IMR-90 (cell line): ENCODE data around the gene TPX2. TPM values are rescaled to one million over a fixed set of nuclear protein-coding genes. Genes with fewer than 3 reads are reported as not detected.

Experiments
- ATAC-seq: fragments of 200-7000 bp; cut with Tn5 transposase; 2 replicates; pipeline ENCODE4 v1.9.1; 2020; ENCODE audit warnings: low read depth, mild to moderate bottlenecking, moderate library complexity
- BruUV-seq: library from RNA; stranded (reverse); fragments of 400-500 nt; replicated peaks from 2 replicates; lab custom pipeline; 2021; lab: Mats Ljungman, UMichigan
- CTCF ChIA-PET: fragments of 300-600 bp; formaldehyde crosslinking; extraction: SDS; loops from one replicate; lab custom pipeline; 2021; ENCODE audit warnings: antibody characterized with exemption; lab: Yijun Ruan, JAX
- POLR2A ChIA-PET: fragments of 300-600 bp; sonication (Branson Sonifier 250); formaldehyde crosslinking; loops from one replicate; lab custom pipeline; 2022; ENCODE audit warnings: antibody characterized with exemption; ENCODE audit not compliant: unreplicated experiment; lab: Charles Lee
- DNase-seq: peaks from one replicate; pipeline ENCODE4 v3.0.0; 2013
- H2AFZ ChIP-seq: replicated peaks from 2 replicates; pipeline ENCODE3; 2013; ENCODE audit warnings: low read length, mild to moderate bottlenecking; ENCODE audit not compliant: poor library complexity
- H2AK5ac ChIP-seq: 2 replicates; pipeline ENCODE4 v1.6.1; 2013; ENCODE audit warnings: low read depth, low read length, inconsistent platforms
- H2AK9ac ChIP-seq: replicated peaks from 2 replicates; pipeline ENCODE3; 2013; ENCODE audit warnings: mild to moderate bottlenecking, low read depth, low read length, moderate library complexity; ENCODE audit not compliant: poor library complexity
- H2BK120ac ChIP-seq: 2 replicates; pipeline ENCODE4 v1.6.1; 2013; ENCODE audit warnings: low read depth, low read length, inconsistent platforms
- H2BK15ac ChIP-seq: 3 replicates; pipeline ENCODE4 v1.6.1; 2013; ENCODE audit warnings: low read depth, low read length, inconsistent platforms
- H2BK20ac ChIP-seq: 2 replicates; pipeline ENCODE4 v1.6.1; 2013; ENCODE audit warnings: low read depth, mild to moderate bottlenecking, inconsistent platforms, low read length, moderate library complexity
- H2BK5ac ChIP-seq: 2 replicates; pipeline ENCODE4 v1.6.1; 2013; ENCODE audit warnings: mild to moderate bottlenecking, low read depth, low read length, inconsistent platforms; ENCODE audit not compliant: poor library complexity, severe bottlenecking
- H3K14ac ChIP-seq: replicated peaks from 2 replicates; pipeline ENCODE4 v1.6.1; 2013; ENCODE audit warnings: low read depth, low read length, inconsistent platforms
- H3K18ac ChIP-seq: 2 replicates; pipeline ENCODE4 v1.6.1; 2013; ENCODE audit warnings: low read depth, low read length, control low read depth
- H3K23ac ChIP-seq: 2 replicates; pipeline ENCODE4 v1.6.1; 2013; ENCODE audit warnings: low read depth, low read length, inconsistent platforms
- H3K27ac ChIP-seq: 2 replicates; pipeline ENCODE4 v1.5.1; 2013; ENCODE audit warnings: mild to moderate bottlenecking, control low read depth, low read length; ENCODE audit not compliant: insufficient read depth
- H3K27me3 ChIP-seq: 2 replicates; pipeline ENCODE4 v1.6.1; 2013; ENCODE audit warnings: low read length; ENCODE audit not compliant: control insufficient read depth, insufficient read depth
- H3K36me3 ChIP-seq: 2 replicates; pipeline ENCODE4 v1.6.1; 2013; ENCODE audit warnings: low read length, mixed read lengths; ENCODE audit not compliant: control insufficient read depth, insufficient read depth
- H3K4ac ChIP-seq: 2 replicates; pipeline ENCODE4 v1.6.1; 2013; ENCODE audit warnings: low read depth, low read length, inconsistent platforms
- H3K4me1 ChIP-seq: 2 replicates; pipeline ENCODE4 v1.6.1; 2013; ENCODE audit warnings: low read length, mixed read lengths; ENCODE audit not compliant: control insufficient read depth, insufficient read depth
- H3K4me2 ChIP-seq: 2 replicates; pipeline ENCODE4 v1.6.1; 2013; ENCODE audit warnings: low read depth, mild to moderate bottlenecking, control low read depth, low read length, moderate library complexity
- H3K4me3 ChIP-seq: 2 replicates; pipeline ENCODE4 v1.5.1; 2013; ENCODE audit warnings: low read depth, mild to moderate bottlenecking, control low read depth, low read length, moderate library complexity; ENCODE audit not compliant: insufficient read depth
- H3K56ac ChIP-seq: 2 replicates; pipeline ENCODE4 v1.6.1; 2013; ENCODE audit warnings: low read length, inconsistent platforms; ENCODE audit not compliant: insufficient read depth; ENCODE audit errors: extremely low read depth
- H3K79me1 ChIP-seq, 2 experiments: 2 replicates each; pipeline ENCODE4 v1.6.1; 2013; ENCODE audit warnings: low read length in 2 of 2, inconsistent platforms in 1 of 2, low read depth in 1 of 2
- H3K9ac ChIP-seq: 2 replicates; pipeline ENCODE4 v1.6.1; 2013; ENCODE audit warnings: low read depth, low read length, control low read depth
- H3K9me1 ChIP-seq: 2 replicates; pipeline ENCODE4 v1.6.1; 2013; ENCODE audit warnings: low read length, inconsistent platforms; ENCODE audit not compliant: insufficient read depth
- H3K9me3 ChIP-seq: 2 replicates; pipeline ENCODE4 v1.6.1; 2013; ENCODE audit warnings: low read length; ENCODE audit not compliant: control insufficient read depth, insufficient read depth
- H4K20me1 ChIP-seq: 2 replicates; pipeline ENCODE4 v1.6.1; 2013; ENCODE audit warnings: low read length, inconsistent platforms; ENCODE audit not compliant: insufficient read depth
- H4K5ac ChIP-seq: 2 replicates; pipeline ENCODE4 v1.6.1; 2013; ENCODE audit warnings: mild to moderate bottlenecking, low read depth, low read length, control low read depth
- H4K8ac ChIP-seq, 2 experiments: 2 replicates each; pipeline ENCODE4 v1.6.1; 2013; ENCODE audit warnings: low read depth in 2 of 2, low read length in 2 of 2, control low read depth in 1 of 2, inconsistent platforms in 1 of 2
- H4K91ac ChIP-seq: 2 replicates; pipeline ENCODE4 v1.6.1; 2013; ENCODE audit warnings: low read depth, low read length, inconsistent platforms; ENCODE audit not compliant: insufficient read depth
- BHLHE40 ChIP-seq: fragments of 150-350 bp; IDR thresholded peaks from 2 replicates; pipeline ENCODE4 v1.6.1; 2016; ENCODE audit warnings: mild to moderate bottlenecking, low read depth, low read length
- CEBPB ChIP-seq: IDR thresholded peaks from 2 replicates; pipeline ENCODE4 v1.6.1; 2012; ENCODE audit warnings: low read depth, low read length, improper control_type of control experiment
- CHD1 ChIP-seq: IDR thresholded peaks from 2 replicates; pipeline ENCODE4 v1.6.1; 2012; ENCODE audit warnings: low read depth, low read length, improper control_type of control experiment
- CTCF ChIP-seq: conservative IDR thresholded peaks from 2 replicates; pipeline ENCODE4 v1.5.1; 2012; ENCODE audit warnings: mild to moderate bottlenecking, low read depth, low read length, improper control_type of control experiment
- ELK1 ChIP-seq: fragments of 150-350 bp; IDR thresholded peaks from 2 replicates; pipeline ENCODE4 v1.6.1; 2016; ENCODE audit warnings: low read depth, mild to moderate bottlenecking, low read length, moderate library complexity, borderline replicate concordance
- FOS ChIP-seq: fragments of 150-350 bp; IDR thresholded peaks from 2 replicates; pipeline ENCODE4 v1.6.1; 2016; ENCODE audit warnings: low read depth, low read length
- MAFK ChIP-seq: IDR thresholded peaks from 2 replicates; pipeline ENCODE4 v1.6.1; 2012; ENCODE audit warnings: low read depth, low read length, improper control_type of control experiment
- MAZ ChIP-seq: IDR thresholded peaks from 2 replicates; pipeline ENCODE4 v1.6.1; 2012; ENCODE audit warnings: low read depth, mild to moderate bottlenecking, low read length, improper control_type of control experiment, moderate library complexity, borderline replicate concordance
- MXI1 ChIP-seq: IDR thresholded peaks from 2 replicates; pipeline ENCODE4 v1.6.1; 2012; ENCODE audit warnings: low read depth, mild to moderate bottlenecking, low read length, moderate library complexity, borderline replicate concordance
- NFE2L2 ChIP-seq: fragments of 150-350 bp; IDR thresholded peaks from 2 replicates; pipeline ENCODE4 v1.6.1; 2016; ENCODE audit warnings: low read depth, mild to moderate bottlenecking, low read length
- POLR2A ChIP-seq: IDR thresholded peaks from 2 replicates; pipeline ENCODE4 v1.6.1; 2012; ENCODE audit warnings: mild to moderate bottlenecking, low read depth, low read length
- RAD21 ChIP-seq: IDR thresholded peaks from 2 replicates; pipeline ENCODE4 v1.6.1; 2012; ENCODE audit warnings: low read length, improper control_type of control experiment
- RCOR1 ChIP-seq: IDR thresholded peaks from 2 replicates; pipeline ENCODE4 v1.6.1; 2012; ENCODE audit warnings: mild to moderate bottlenecking, low read length, improper control_type of control experiment; ENCODE audit not compliant: insufficient replicate concordance
- RFX5 ChIP-seq: IDR thresholded peaks from 2 replicates; pipeline ENCODE4 v1.8.0; 2012; ENCODE audit warnings: low read depth, mild to moderate bottlenecking, low read length, moderate library complexity
- SMC3 ChIP-seq: fragments of 150-350 bp; IDR thresholded peaks from 2 replicates; pipeline ENCODE4 v1.6.1; 2016; ENCODE audit warnings: low read depth, mild to moderate bottlenecking, antibody characterized with exemption, low read length, moderate library complexity
- USF2 ChIP-seq: fragments of 150-350 bp; IDR thresholded peaks from 2 replicates; pipeline ENCODE4 v1.6.1; 2017; ENCODE audit warnings: mild to moderate bottlenecking, antibody characterized with exemption, low read length, low read depth
- WGBS, 2 experiments: methylation state at CpG; one replicate each; pipeline versions ENCODE4 v1.1.5 to v1.1.7; 2013; ENCODE audit warnings: missing lambda C conversion rate in 2 of 2; ENCODE audit not compliant: insufficient read length in 1 of 2; ENCODE audit errors: extremely low coverage in 2 of 2; 5-methylcytosine and 5-hydroxymethylcytosine counted together
- dilution Hi-C: fragments of 300-500 bp; cut with HindIII; formaldehyde crosslinking; loops from one replicate; pipeline ENCODE4 v1.14.3; 2018; ENCODE audit warnings: low sequenced_read_pairs; ENCODE audit not compliant: unreplicated experiment
- in situ Hi-C: fragments of 300-500 bp; cut with MboI; formaldehyde crosslinking; loops from 3 replicates; pipeline ENCODE4 v1.14.3; 2019; ENCODE audit warnings: low sequenced_read_pairs, inconsistent platforms, mixed read lengths
- intact Hi-C: fragments of 100-400 bp; cut with micrococcal nuclease; formaldehyde crosslinking; loops from 2 replicates; pipeline ENCODE4 v1.10.0; 2022
- polyA plus RNA-seq, 3 experiments: library from polyadenylated mRNA; depleted of rRNA; stranded (reverse); fragments of >200 nt; gene quantifications; 2 replicates each; pipeline ENCODE4 v1.2.3, GENCODE V29; 2012; ENCODE audit warnings: low replicate concordance in 1 of 3
- total RNA-seq: library from RNA; depleted of rRNA; stranded (reverse); fragments of >200 nt; gene quantifications from 2 replicates; pipeline ENCODE4 v1.2.3, GENCODE V29; 2012

TPX2 gene
- total and polyA plus RNA-seq, 2 of the 4 experiments (the other 2 are of a cell fraction) = 28.5 to 72.2 TPM

- in situ Hi-C loops (no loop called here), intact Hi-C loops (no loop called here), dilution Hi-C loops (no loop called here)
- no peak overlapping the region for H3K56ac ChIP-seq
- ChIA-PET POLR2A (no interaction called here), CTCF (no interaction called here)
- no peak overlapping the region for H2AK5ac ChIP-seq
- no peaks in the 10 kb centered on the region for H4K20me1 ChIP-seq
- no peak overlapping the region for H3K27ac ChIP-seq
- H2BK5ac ChIP-seq = no peak overlapping the region
- H4K5ac ChIP-seq = no peak overlapping the region
- no peak for ATAC-seq
- H2BK120ac ChIP-seq = no peak overlapping the region
- no peak overlapping the region for H3K23ac ChIP-seq
- peaks cover 20 to 58% of the 10 kb centered on the region in 2 experiments; a peak in 3 of 4 replicates for H3K79me1 ChIP-seq
- no peak overlapping the region for H2BK20ac ChIP-seq
- H2AFZ ChIP-seq = no peak overlapping the region
- peaks cover 13% of the 10 kb centered on the region for H3K36me3 ChIP-seq
- no peak overlapping the region for H2BK15ac ChIP-seq
- WGBS, 2 experiments = no CpG with 5 or more reads among the region's 2 CpGs
- no peak overlapping the region for H3K9ac ChIP-seq
- no peaks in the 10 kb centered on the region for H3K27me3 ChIP-seq
- DNase-seq = no peak
- no peak overlapping the region for H4K8ac ChIP-seq
- H2AK9ac ChIP-seq = no peak overlapping the region
- H3K14ac ChIP-seq = no peak overlapping the region
- no peak overlapping the region for H4K91ac ChIP-seq
- BruUV-seq = no TSS peak
- H3K4me3 ChIP-seq = no peak overlapping the region
- H3K4ac ChIP-seq = no peak overlapping the region
- H3K4me2 ChIP-seq = no peak overlapping the region
- peaks cover 9% of the 10 kb centered on the region; the same call in 1 of the 2 replicates for H3K4me1 ChIP-seq
- H3K9me1 ChIP-seq = no peaks in the 10 kb centered on the region
- no peaks in the 10 kb centered on the region for H3K9me3 ChIP-seq
- TF ChIP-seq BHLHE40 (no peak), MAZ (no peak), POLR2A (no peak), FOS (no peak), SMC3 (no peak), ELK1 (no peak), USF2 (no peak), CTCF (no peak), RAD21 (no peak), CEBPB (no peak), RFX5 (no peak), CHD1 (no peak), MXI1 (no peak), RCOR1 (no peak), NFE2L2 (no peak), MAFK (no peak)
- H3K18ac ChIP-seq = no peak overlapping the region
Measured at GRCh38 chr20:31780839-31781238, 41.7 kb downstream of the TPX2 start.
